Thyroid gland (tissue), 4 donors: ENCODE data around the gene TMEM121. TPM values are rescaled to one million over a fixed set of nuclear protein-coding genes. Genes with fewer than 3 reads are reported as not detected.
"Not testable (repeated sequence)": the region's sequence is repeated elsewhere in the genome, so short reads cannot be mapped to it uniquely, and the experiment has no call there.

Source experiments
- DNase-seq, 2 donors: peaks; one replicate each; pipeline ENCODE4 v3.0.0-alpha.2; 2019
- H3K27ac ChIP-seq, 3 donors: fragments of 200-600 bp; sonication (generic); 1 replicate in 2 of 3; 2 replicates in 1 of 3; pipeline ENCODE4 v1.5.1; 2016 to 2019; ENCODE audit warnings: mild to moderate bottlenecking in 1 of 3, moderate library complexity in 1 of 3
- H3K27me3 ChIP-seq: fragments of 200-600 bp; sonication (generic); one replicate; pipeline ENCODE4 v1.5.1; 2019
- H3K36me3 ChIP-seq, 2 donors: fragments of 200-600 bp; sonication (generic); one replicate each; pipeline ENCODE4 v1.5.1; 2016 to 2019
- H3K4me1 ChIP-seq, 2 donors: fragments of 200-600 bp; sonication (generic); one replicate each; pipeline ENCODE4 v1.5.1; 2017 to 2019
- H3K4me3 ChIP-seq, 3 donors: fragments of 200-600 bp; sonication (generic); replicated peaks in 1 of 3; 1 replicate in 2 of 3; 2 replicates in 1 of 3; pipeline ENCODE4 v1.5.1; 2016; ENCODE audit warnings: mild to moderate bottlenecking in 1 of 3
- H3K9me3 ChIP-seq: fragments of 200-600 bp; sonication (generic); one replicate; pipeline ENCODE4 v1.5.1; 2017
- CTCF ChIP-seq, 6 experiments: fragments of 200-600 bp in 3 of 6; fragments of 450-650 bp in 3 of 6; sonication (generic) in 3 of 6; IDR thresholded peaks; one replicate each; pipeline ENCODE4 v1.5.1; 2016 to 2019; ENCODE audit warnings: antibody characterized with exemption in 6 of 6, mild to moderate bottlenecking in 2 of 6, inconsistent platforms in 1 of 6, moderate library complexity in 1 of 6
- POLR2A ChIP-seq, 2 donors: fragments of 450-650 bp; IDR thresholded peaks; one replicate each; pipeline ENCODE4 v1.6.1; 2017; ENCODE audit warnings: antibody characterized with exemption in 2 of 2, mild to moderate bottlenecking in 2 of 2, moderate library complexity in 1 of 2
- WGBS, 2 donors: methylation state at CpG; one replicate each; pipeline ENCODE4 v1.1.5; 2017; 5-methylcytosine and 5-hydroxymethylcytosine counted together
- intact Hi-C: fragments of 100-400 bp; cut with DNase I; formaldehyde crosslinking; loops from one replicate; pipeline ENCODE4 v1.15.1; 2023
- total RNA-seq, 4 donors: library from RNA; depleted of rRNA; stranded (reverse); fragments of >200 nt; gene quantifications; one replicate each; pipeline ENCODE4 v1.2.3, GENCODE V29; 2016

TMEM121 gene
- total RNA-seq, 4 donors from 2014 or later = 9.3 to 19.1 (median 15.2) TPM

- WGBS, 2 donors = 80 to 88% methylated on average over 14 to 19 of the region's 28 CpGs
- H3K36me3 ChIP-seq, H3K4me3 ChIP-seq, H3K9me3 ChIP-seq, H3K4me1 ChIP-seq, DNase-seq, H3K27ac ChIP-seq, H3K27me3 ChIP-seq: not testable (repeated sequence)
- TF ChIP-seq CTCF (IDR thresholded peaks at IDR 0.05) = peak in 1 of 6 experiments; percentile 33
- intact Hi-C loops = loop anchor here (10.0 kb wide), 1 partner anchor 386 kb away; no protein-coding TSS in a partner anchor
Measured at GRCh38 chr14:105558449-105559154, 32.2 kb downstream of the TMEM121 start.

- intact Hi-C loops = loop anchor here (10.0 kb wide), 1 partner anchor 385 kb away; no protein-coding TSS in a partner anchor
- H3K4me3 ChIP-seq, H3K36me3 ChIP-seq, DNase-seq, H3K9me3 ChIP-seq, H3K27ac ChIP-seq, H3K27me3 ChIP-seq, H3K4me1 ChIP-seq: not testable (repeated sequence)
- 58% methylated on average over 7 of the region's 49 CpGs; no CpG with 5 or more reads in 1 of the 2 donors for WGBS, 2 donors
Measured at GRCh38 chr14:105559384-105560047, 33.1 kb downstream of the TMEM121 start.

- H3K27ac ChIP-seq, H3K9me3 ChIP-seq, H3K4me3 ChIP-seq, H3K27me3 ChIP-seq, intact Hi-C loops, H3K4me1 ChIP-seq, H3K36me3 ChIP-seq, DNase-seq: not testable (repeated sequence)
- 80% methylated on average over 1 to 2 of the region's 27 CpGs for WGBS, 2 donors
Measured at GRCh38 chr14:105560048-105560669, 33.8 kb downstream of the TMEM121 start.

- H3K4me3 ChIP-seq, DNase-seq, H3K27me3 ChIP-seq, H3K27ac ChIP-seq, intact Hi-C loops, H3K4me1 ChIP-seq, H3K36me3 ChIP-seq, H3K9me3 ChIP-seq: not testable (repeated sequence)
- 84 to 90% methylated on average over 7 to 9 of the region's 14 CpGs for WGBS, 2 donors
Measured at GRCh38 chr14:105561345-105561744, 35.0 kb downstream of the TMEM121 start.

- Histone ChIP-seq H3K4me3 (no peak overlapping the region), H3K4me1 (no peaks in the 10 kb centered on the region), H3K27ac (no peak overlapping the region), H3K27me3 (no peaks in the 10 kb centered on the region), H3K9me3 (no peaks in the 10 kb centered on the region), H3K36me3 (no peaks in the 10 kb centered on the region)
- TF ChIP-seq CTCF (IDR thresholded peaks at IDR 0.05) = no peak
- TF ChIP-seq POLR2A (IDR thresholded peaks at IDR 0.05) = no peak
- DNase-seq = no peak
- 94 to 98% methylated on average over 4 of the region's 4 CpGs for WGBS, 2 donors
- intact Hi-C loops = no loop called here
Measured at GRCh38 chr14:105562713-105563346, 36.4 kb downstream of the TMEM121 start.

GRCh38 chr14:105563347-105563737 lies 37.0 kb downstream of the TMEM121 start:
- H3K27me3 ChIP-seq = no peaks in the 10 kb centered on the region
- H3K36me3 ChIP-seq = no peaks in the 10 kb centered on the region
- intact Hi-C loops = no loop called here
- no peaks in the 10 kb centered on the region for H3K4me1 ChIP-seq
- no peak overlapping the region for H3K27ac ChIP-seq
- H3K9me3 ChIP-seq = no peaks in the 10 kb centered on the region
- DNase-seq = no peak
- TF ChIP-seq CTCF (IDR thresholded peaks at IDR 0.05) = no peak
- TF ChIP-seq POLR2A (IDR thresholded peaks at IDR 0.05) = no peak
- no peak overlapping the region for H3K4me3 ChIP-seq

- H3K4me1 ChIP-seq, H3K27me3 ChIP-seq, H3K9me3 ChIP-seq, intact Hi-C loops, H3K36me3 ChIP-seq, DNase-seq, H3K4me3 ChIP-seq, H3K27ac ChIP-seq: not testable (repeated sequence)
- 76 to 80% methylated on average over 5 to 12 of the region's 16 CpGs for WGBS, 2 donors
Measured at GRCh38 chr14:105564536-105564935, 38.2 kb downstream of the TMEM121 start.

- WGBS, 2 donors = 88 to 90% methylated on average over 5 to 6 of the region's 8 CpGs
- H3K4me3 ChIP-seq, H3K9me3 ChIP-seq, intact Hi-C loops, H3K36me3 ChIP-seq, H3K27me3 ChIP-seq, H3K4me1 ChIP-seq, DNase-seq, H3K27ac ChIP-seq: not testable (repeated sequence)
Measured at GRCh38 chr14:105565185-105565919, 39.0 kb downstream of the TMEM121 start.
